HEK293T (cell line): Measurements from ENCODE around the gene CIDEB.

Experiments used
- CTCF ChIA-PET: fragments of 350-600 bp; formaldehyde crosslinking; extraction: SDS; loops from one replicate; lab custom pipeline; 2021; ENCODE audit warnings: antibody characterized with exemption, inconsistent platforms; lab: Yijun Ruan, JAX
- POLR2A ChIA-PET: fragments of 350-600 bp; formaldehyde crosslinking; extraction: SDS; loops from one replicate; lab custom pipeline; 2020; ENCODE audit warnings: antibody characterized with exemption, inconsistent platforms; lab: Yijun Ruan, JAX
- DNase-seq: peaks from one replicate; pipeline ENCODE4 v3.0.0; 2012; ENCODE audit warnings: mixed read lengths; ENCODE audit errors: extremely low spot score
- ARNT ChIP-seq: fragments of 450-650 bp; IDR thresholded peaks from 2 replicates; pipeline ENCODE4 v1.6.1; 2017; ENCODE audit warnings: mild to moderate bottlenecking
- BHLHE40 ChIP-seq: fragments of 450-650 bp; IDR thresholded peaks from 2 replicates; pipeline ENCODE4 v1.6.1; 2016; ENCODE audit warnings: mild to moderate bottlenecking, moderate library complexity, borderline replicate concordance
- CTBP1 ChIP-seq: fragments of 450-650 bp; IDR thresholded peaks from 2 replicates; pipeline ENCODE4 v1.6.1; 2016; ENCODE audit warnings: borderline replicate concordance
- ELF4 ChIP-seq: fragments of 450-650 bp; IDR thresholded peaks from 2 replicates; pipeline ENCODE4 v1.6.1; 2017; ENCODE audit warnings: antibody characterized with exemption
- FOXA1 ChIP-seq: fragments of 450-650 bp; IDR thresholded peaks from 2 replicates; pipeline ENCODE4 v1.6.1; 2016; ENCODE audit warnings: mild to moderate bottlenecking
- FOXK2 ChIP-seq: fragments of 450-650 bp; IDR thresholded peaks from 2 replicates; pipeline ENCODE4 v1.6.1; 2016; ENCODE audit warnings: mild to moderate bottlenecking
- FOXM1 ChIP-seq: fragments of 450-650 bp; IDR thresholded peaks from 2 replicates; pipeline ENCODE4 v1.6.1; 2017; ENCODE audit warnings: mild to moderate bottlenecking, borderline replicate concordance
- HDGF ChIP-seq: fragments of 450-650 bp; IDR thresholded peaks from 2 replicates; pipeline ENCODE4 v1.6.1; 2017; ENCODE audit warnings: antibody characterized with exemption, borderline replicate concordance
- L3MBTL2 ChIP-seq: fragments of 450-650 bp; conservative IDR thresholded peaks from 2 replicates; pipeline ENCODE4 v1.6.1; 2016; ENCODE audit warnings: mild to moderate bottlenecking
- LEF1 ChIP-seq: fragments of 450-650 bp; IDR thresholded peaks from 2 replicates; pipeline ENCODE4 v1.6.1; 2017; ENCODE audit warnings: mild to moderate bottlenecking, borderline replicate concordance
- NFRKB ChIP-seq: fragments of 450-650 bp; IDR thresholded peaks from 2 replicates; pipeline ENCODE4 v1.6.1; 2016; ENCODE audit warnings: mild to moderate bottlenecking, moderate library complexity
- PKNOX1 ChIP-seq: fragments of 450-650 bp; IDR thresholded peaks from 2 replicates; pipeline ENCODE4 v1.6.1; 2016
- SP1 ChIP-seq: fragments of 450-650 bp; IDR thresholded peaks from 2 replicates; pipeline ENCODE4 v1.6.1; 2017
- SUZ12 ChIP-seq: fragments of 450-650 bp; IDR thresholded peaks from 2 replicates; pipeline ENCODE4 v1.6.1; 2016; ENCODE audit warnings: mild to moderate bottlenecking
- TARDBP ChIP-seq: fragments of 450-650 bp; IDR thresholded peaks from 2 replicates; pipeline ENCODE4 v1.6.1; 2016
- ZNF384 ChIP-seq: fragments of 450-650 bp; IDR thresholded peaks from 2 replicates; pipeline ENCODE4 v1.6.1; 2016

CIDEB gene

GRCh38 chr14:24274101-24274543, 33.7 kb downstream of the CIDEB start:
- ChIA-PET CTCF (interaction anchor here (1.2 kb wide), 1 partner anchor 21 kb away, joined by 3 read pairs; no protein-coding TSS in a partner anchor), POLR2A (interaction anchor here (1.0 kb wide), 1 partner anchor 31 kb away, joined by 5 read pairs; the partner anchor contains the start of gene TINF2)
- no peak for DNase-seq
- no peak for TF ChIP-seq L3MBTL2
- no peak for TF ChIP-seq CTBP1
- no peak for TF ChIP-seq FOXK2
- TF ChIP-seq SP1 = no peak
- TF ChIP-seq SUZ12 = no peak
- no peak for TF ChIP-seq PKNOX1
- TF ChIP-seq NFRKB = no peak
- no peak for TF ChIP-seq LEF1
- TF ChIP-seq ELF4 = no peak
- TF ChIP-seq ARNT = no peak
- no peak for TF ChIP-seq FOXM1
- no peak for TF ChIP-seq FOXA1
- no peak for TF ChIP-seq HDGF
- no peak for TF ChIP-seq ZNF384
- no peak for TF ChIP-seq BHLHE40

GRCh38 chr14:24273422-24273998, 34.3 kb downstream of the CIDEB start:
- POLR2A ChIA-PET = interaction anchor here (1.0 kb wide), 1 partner anchor 31 kb away, joined by 5 read pairs; the partner anchor contains the start of gene TINF2
- CTCF ChIA-PET = interaction anchor here (1.2 kb wide), 1 partner anchor 21 kb away, joined by 3 read pairs; no protein-coding TSS in a partner anchor
- TF ChIP-seq ARNT = no peak
- TF ChIP-seq HDGF = no peak
- no peak for TF ChIP-seq L3MBTL2
- no peak for TF ChIP-seq ELF4
- no peak for TF ChIP-seq PKNOX1
- no peak for TF ChIP-seq LEF1
- no peak for TF ChIP-seq FOXA1
- TF ChIP-seq NFRKB = no peak
- TF ChIP-seq ZNF384 = no peak
- no peak for TF ChIP-seq SUZ12
- TF ChIP-seq FOXM1 = no peak
- no peak for TF ChIP-seq SP1
- TF ChIP-seq FOXK2 = no peak
- no peak for TF ChIP-seq CTBP1
- TF ChIP-seq BHLHE40 = no peak
- no peak for TF ChIP-seq TARDBP
- DNase-seq = peak; percentile 22

- CTCF ChIA-PET = interaction anchor here (1.9 to 2.0 kb wide), 2 partner anchors 9 to 25 kb away, joined by 5 read pairs; no protein-coding TSS in a partner anchor
- POLR2A ChIA-PET = interaction anchor here (1.9 to 2.5 kb wide), 5 partner anchors 9 to 30 kb away, joined by 13 to 52 read pairs (median 23); partner anchors contain the start of genes DHRS1, NOP9 and TINF2
These were observed 35.3 kb downstream of the CIDEB start for GRCh38 chr14:24272467-24272866.

GRCh38 chr14:24271834-24272263, 35.9 kb downstream of the CIDEB start:
- DNase-seq = no peak
- POLR2A ChIA-PET = interaction anchor here (0.9 to 2.5 kb wide), 24 partner anchors 10 to 170 kb away, joined by 3 to 52 read pairs (median 8); partner anchors contain the start of genes CHMP4A, CIDEB, DCAF11 and DHRS1
- no peak for TF ChIP-seq FOXM1
- peak; percentile 50; the same call in 1 of the 2 replicates for TF ChIP-seq L3MBTL2
- TF ChIP-seq TARDBP = no peak
- CTCF ChIA-PET = interaction anchor here (0.6 to 2.0 kb wide), 6 partner anchors 9 to 56 kb away, joined by 3 to 6 read pairs (median 4); partner anchors contain the start of genes MDP1 and TINF2

More at GRCh38 chr14:24272467-24272866, 35.3 kb downstream of the CIDEB start:
- no peak for DNase-seq
- TF ChIP-seq HDGF = no peak
- no peak for TF ChIP-seq SP1
- TF ChIP-seq FOXM1 = no peak

GRCh38 chr14:24271134-24271833, 36.5 kb downstream of the CIDEB start, which contains the start of gene RABGGTA:
TSS of gene RABGGTA (minus strand) at chr14:24271597. CDS start at chr14:24271115, 482 bp downstream.
- POLR2A ChIA-PET = interaction anchor here (0.8 to 2.5 kb wide), 28 partner anchors 10 to 171 kb away, joined by 3 to 52 read pairs (median 8); partner anchors contain the start of genes CHMP4A, CIDEB, DCAF11 and DHRS1
- no peak for TF ChIP-seq ZNF384
- TF ChIP-seq FOXK2 = no peak
- TF ChIP-seq ARNT = peak; percentile 34; the same call in 1 of the 2 replicates
- peak; percentile 85 for TF ChIP-seq L3MBTL2
- TF ChIP-seq FOXM1 = no peak
- TF ChIP-seq LEF1 = 0 out of 2 replicates have a peak, but pooled peaks have one; percentile 34
- TF ChIP-seq FOXA1 = no peak
- 0 out of 2 replicates have a peak, but pooled peaks have one; percentile 16 for TF ChIP-seq ELF4
- TF ChIP-seq PKNOX1 = peak; percentile 98
- no peak for TF ChIP-seq HDGF
- DNase-seq = peak; percentile 94
- CTCF ChIA-PET = interaction anchor here (0.6 to 2.0 kb wide), 11 partner anchors 9 to 181 kb away, joined by 3 to 6 read pairs (median 4); partner anchors contain the start of genes MDP1, TGM1 and TINF2
